GM12878 (cell line): ENCODE results near the gene PLXNB2. TPM values are rescaled to one million over a fixed set of nuclear protein-coding genes. Genes with fewer than 3 reads are reported as not detected.

Source experiments
- ATAC-seq: fragments of 200-7000 bp; cut with Tn5 transposase; 3 replicates; pipeline ENCODE4 v1.9.1; 2020; ENCODE audit warnings: mild to moderate bottlenecking, moderate library complexity
- BruUV-seq: library from RNA; stranded (reverse); fragments of 400-500 nt; replicated peaks from 2 replicates; lab custom pipeline; 2021; lab: Mats Ljungman, UMichigan
- CTCF ChIA-PET: fragments of 300-600 bp; sonication (Branson Sonifier 250); formaldehyde crosslinking; extraction: SDS; loops from one replicate; lab custom pipeline; 2021; ENCODE audit warnings: inconsistent platforms; lab: Yijun Ruan, JAX
- POLR2A ChIA-PET: fragments of 350-600 bp; formaldehyde crosslinking; extraction: SDS; loops from one replicate; lab custom pipeline; 2021; ENCODE audit warnings: inconsistent platforms; lab: Charles Lee
- RAD21 ChIA-PET: fragments of 300-600 bp; sonication (Branson Sonifier 250); formaldehyde crosslinking; loops from one replicate; lab custom pipeline; 2023; ENCODE audit warnings: antibody characterized with exemption; ENCODE audit not compliant: unreplicated experiment; lab: Charles Lee
- SMC1A ChIA-PET: fragments of 300-600 bp; sonication (Branson Sonifier 250); formaldehyde crosslinking; loops from one replicate; lab custom pipeline; 2023; ENCODE audit not compliant: unreplicated experiment, uncharacterized antibody; lab: Charles Lee
- DNase-seq: peaks from one replicate; pipeline ENCODE4 v3.0.0-alpha.2; 2011; ENCODE audit warnings: low read depth, low spot score
- FAIRE-seq: peaks from 3 replicates; lab custom pipeline; 2011; peaks lifted over from hg19 to GRCh38; lab: Jason Lieb, UNC
- H2AFZ ChIP-seq: 2 replicates; pipeline ENCODE4 v1.6.0; 2011; ENCODE audit warnings: low read depth, low read length, control low read depth; ENCODE audit not compliant: control insufficient read depth
- H3K27ac ChIP-seq: 2 replicates; pipeline ENCODE4 v1.5.1; 2011; ENCODE audit warnings: control low read depth; ENCODE audit not compliant: control insufficient read depth, insufficient read depth
- H3K27me3 ChIP-seq, 2 experiments: replicated peaks in 1 of 2; 2 replicates each; pipeline versions ENCODE4 v1.6.0 to v1.6.1; 2011; ENCODE audit warnings: low read length in 1 of 2; ENCODE audit not compliant: control insufficient read depth in 2 of 2, insufficient read depth in 2 of 2
- H3K36me3 ChIP-seq, 2 experiments: 2 replicates each; pipeline ENCODE4 v1.5.1; 2011; ENCODE audit warnings: low read length in 1 of 2; ENCODE audit not compliant: control insufficient read depth in 2 of 2, insufficient read depth in 2 of 2
- H3K4me1 ChIP-seq: 2 replicates; pipeline ENCODE4 v1.6.1; 2011; ENCODE audit warnings: mild to moderate bottlenecking, low read length, moderate library complexity, mixed read lengths; ENCODE audit not compliant: control insufficient read depth, insufficient read depth
- H3K4me2 ChIP-seq: 2 replicates; pipeline ENCODE4 v1.6.0; 2011; ENCODE audit warnings: control low read depth; ENCODE audit not compliant: control insufficient read depth, insufficient read depth
- H3K4me3 ChIP-seq: fragments of 200-600 bp; sonication (generic); 2 replicates; pipeline ENCODE4 v1.5.1; 2016
- H3K79me2 ChIP-seq: 2 replicates; pipeline ENCODE4 v1.6.0; 2011; ENCODE audit warnings: low read length; ENCODE audit not compliant: control insufficient read depth, insufficient read depth
- H3K9ac ChIP-seq: 2 replicates; pipeline ENCODE4 v1.8.0; 2011; ENCODE audit warnings: low read length, control low read depth, mixed read lengths; ENCODE audit not compliant: control insufficient read depth, insufficient read depth
- H3K9me3 ChIP-seq: replicated peaks from 3 replicates; pipeline ENCODE4 v1.5.1; 2011; ENCODE audit warnings: mild to moderate bottlenecking, low read length; ENCODE audit not compliant: control insufficient read depth, insufficient read depth
- H4K20me1 ChIP-seq: 2 replicates; pipeline ENCODE4 v1.6.0; 2011; ENCODE audit not compliant: control insufficient read depth, insufficient read depth
- ATF7 ChIP-seq: fragments of 450-650 bp; IDR thresholded peaks from 2 replicates; pipeline ENCODE4 v1.6.1; 2016; ENCODE audit warnings: low read depth, mild to moderate bottlenecking
- CHD1 ChIP-seq: IDR thresholded peaks from 2 replicates; pipeline ENCODE4 v1.6.1; 2012; ENCODE audit warnings: low read depth, low read length, improper control_type of control experiment
- CHD4 ChIP-seq: fragments of 200-600 bp; sonication (generic); IDR thresholded peaks from 2 replicates; pipeline ENCODE4 v1.6.1; 2016; ENCODE audit warnings: mild to moderate bottlenecking
- EED ChIP-seq: sonication (generic); IDR thresholded peaks from 2 replicates; pipeline ENCODE4 v1.6.1; 2016; ENCODE audit warnings: antibody characterized with exemption, low read depth
- EGR1 ChIP-seq, 2 experiments: IDR thresholded peaks; 1 replicate in 1 of 2; 2 replicates in 1 of 2; pipeline ENCODE4 v1.6.1; 2011 to 2012; ENCODE audit warnings: low read depth in 2 of 2, low read length in 2 of 2, borderline replicate concordance in 1 of 2, mild to moderate bottlenecking in 1 of 2, moderate library complexity in 1 of 2
- EZH2 ChIP-seq: IDR thresholded peaks from 2 replicates; pipeline ENCODE4 v1.6.1; 2012; ENCODE audit warnings: low read depth, mild to moderate bottlenecking, control low read depth, inconsistent platforms, low read length, borderline replicate concordance; ENCODE audit not compliant: control insufficient read depth
- IRF5 ChIP-seq: fragments of 450-650 bp; IDR thresholded peaks from 2 replicates; pipeline ENCODE4 v1.6.1; 2017; ENCODE audit warnings: borderline replicate concordance
- JUND ChIP-seq: IDR thresholded peaks from 2 replicates; pipeline ENCODE4 v1.6.1; 2012; ENCODE audit warnings: low read depth, mild to moderate bottlenecking, low read length, improper control_type of control experiment, moderate library complexity
- KDM1A ChIP-seq: fragments of 200-600 bp; sonication (generic); IDR thresholded peaks from 2 replicates; pipeline ENCODE4 v1.6.1; 2016; ENCODE audit warnings: borderline replicate concordance
- NR2F1 ChIP-seq: fragments of 450-650 bp; conservative IDR thresholded peaks from 2 replicates; pipeline ENCODE4 v1.6.1; 2017; ENCODE audit warnings: mild to moderate bottlenecking
- NRF1 ChIP-seq: conservative IDR thresholded peaks from 2 replicates; pipeline ENCODE4 v1.6.1; 2011; ENCODE audit warnings: mild to moderate bottlenecking, low read depth, low read length, improper control_type of control experiment
- RELA ChIP-seq: fragments of 450-650 bp; IDR thresholded peaks from 2 replicates; pipeline ENCODE4 v1.8.0; 2014; ENCODE audit warnings: borderline replicate concordance; ENCODE audit not compliant: partially characterized antibody
- SMAD5 ChIP-seq: IDR thresholded peaks from 2 replicates; pipeline ENCODE4 v1.6.1; 2016; ENCODE audit warnings: antibody characterized with exemption, low read depth
- SMC3 ChIP-seq: IDR thresholded peaks from 2 replicates; pipeline ENCODE4 v1.6.1; 2011; ENCODE audit warnings: low read length, improper control_type of control experiment, borderline replicate concordance
- TARDBP ChIP-seq: IDR thresholded peaks from 2 replicates; pipeline ENCODE4 v1.6.1; 2016; ENCODE audit warnings: borderline replicate concordance
- YY1 ChIP-seq: IDR thresholded peaks from 2 replicates; pipeline ENCODE4 v1.6.1; 2011; ENCODE audit warnings: low read depth, mild to moderate bottlenecking, low read length
- ZNF274 ChIP-seq: IDR thresholded peaks from one replicate; pipeline ENCODE4 v1.8.0; 2011; ENCODE audit not compliant: insufficient read length, insufficient read depth
- WGBS: methylation state at CpG from one replicate; pipeline ENCODE4 v1.1.6; 2016; ENCODE audit warnings: low lambda C conversion rate; ENCODE audit not compliant: insufficient replicate concordance, insufficient coverage; ENCODE audit errors: missing lambda C conversion rate; 5-methylcytosine and 5-hydroxymethylcytosine counted together
- in situ Hi-C: fragments of 300-500 bp; cut with MboI; formaldehyde crosslinking; loops from 9 replicates; pipeline ENCODE4 v1.14.3; 2018; ENCODE audit warnings: mixed read lengths
- intact Hi-C: fragments of 100-400 bp; cut with micrococcal nuclease; formaldehyde crosslinking; loops from one replicate; pipeline ENCODE4 v1.14.2; 2022; ENCODE audit not compliant: unreplicated experiment
- polyA plus RNA-seq, 11 experiments: library from polyadenylated mRNA; depleted of rRNA in 4 of 11; unstranded in 6 of 11; stranded (reverse) in 5 of 11; fragments of >200 nt; fragmentation: Nextera tagmentation in 4 of 11; fragmentation: Illumina TruSeq in 1 of 11; extraction: Ambion mirVana in 4 of 11; extraction: Trizol in 1 of 11; gene quantifications; 1 replicate in 1 of 11; 2 replicates in 10 of 11; pipeline versions ENCODE4 v1.2.1 to v1.2.3, GENCODE V29; 2011 to 2016; ENCODE audit warnings: inconsistent platforms in 2 of 11, missing spikeins in 2 of 11, low read depth in 1 of 11
- total RNA-seq, 4 experiments: library from RNA; depleted of rRNA in 3 of 4; stranded (reverse); fragments of >200 nt in 3 of 4; fragmentation: Illumina TruSeq in 1 of 4; extraction: Trizol in 1 of 4; gene quantifications; 2 replicates each; pipeline versions ENCODE4 v1.2.1 to v1.2.3, GENCODE V29; 2013 to 2021
- TF ChIP-seq, protein P1 (sequence below): fragments of 450-650 bp; conservative IDR thresholded peaks from 2 replicates; pipeline ENCODE4 v1.6.1; 2017; ENCODE audit warnings: mild to moderate bottlenecking, moderate library complexity
- TF ChIP-seq, protein P2 (sequence below): fragments of 150-350 bp; IDR thresholded peaks from 2 replicates; pipeline ENCODE4 v1.6.1; 2014; ENCODE audit warnings: mild to moderate bottlenecking, low read depth, low read length

The PLXNB2 gene
- total and polyA plus RNA-seq, 10 of the 15 experiments (the other 5 are each of a cell fraction or from before 2014, with no cell fraction given), result 0.68 to 134 (median 41.9) TPM

- FAIRE-seq (no peak), DNase-seq (no peak), ATAC-seq (no peak)
- H3K4me2 ChIP-seq, result no peak overlapping the region
- H3K9me3 ChIP-seq, result no peaks in the 10 kb centered on the region
- no TSS peak for BruUV-seq
- RAD21 ChIA-PET, result no interaction called here
- TF ChIP-seq YY1 (no peak), EZH2 (no peak), CHD4 (no peak), IRF5 (no peak), NRF1 (no peak), JUND (no peak), EED (no peak), TARDBP (no peak), ZNF274 (no peak), EGR1 (IDR thresholded peaks at IDR 0.05; ENCODE audit: borderline replicate concordance in 1 of 2, low read depth in 2 of 2, low read length in 2 of 2) (no peak), NR2F1 (no peak), KDM1A (no peak), RELA (no peak), SMC3 (no peak), ATF7 (no peak), CHD1 (no peak), SMAD5 (no peak)
- TF ChIP-seq, protein P1, sequence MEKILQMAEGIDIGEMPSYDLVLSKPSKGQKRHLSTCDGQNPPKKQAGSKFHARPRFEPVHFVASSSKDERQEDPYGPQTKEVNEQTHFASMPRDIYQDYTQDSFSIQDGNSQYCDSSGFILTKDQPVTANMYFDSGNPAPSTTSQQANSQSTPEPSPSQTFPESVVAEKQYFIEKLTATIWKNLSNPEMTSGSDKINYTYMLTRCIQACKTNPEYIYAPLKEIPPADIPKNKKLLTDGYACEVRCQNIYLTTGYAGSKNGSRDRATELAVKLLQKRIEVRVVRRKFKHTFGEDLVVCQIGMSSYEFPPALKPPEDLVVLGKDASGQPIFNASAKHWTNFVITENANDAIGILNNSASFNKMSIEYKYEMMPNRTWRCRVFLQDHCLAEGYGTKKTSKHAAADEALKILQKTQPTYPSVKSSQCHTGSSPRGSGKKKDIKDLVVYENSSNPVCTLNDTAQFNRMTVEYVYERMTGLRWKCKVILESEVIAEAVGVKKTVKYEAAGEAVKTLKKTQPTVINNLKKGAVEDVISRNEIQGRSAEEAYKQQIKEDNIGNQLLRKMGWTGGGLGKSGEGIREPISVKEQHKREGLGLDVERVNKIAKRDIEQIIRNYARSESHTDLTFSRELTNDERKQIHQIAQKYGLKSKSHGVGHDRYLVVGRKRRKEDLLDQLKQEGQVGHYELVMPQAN, result no peak
- TF ChIP-seq, protein P2, sequence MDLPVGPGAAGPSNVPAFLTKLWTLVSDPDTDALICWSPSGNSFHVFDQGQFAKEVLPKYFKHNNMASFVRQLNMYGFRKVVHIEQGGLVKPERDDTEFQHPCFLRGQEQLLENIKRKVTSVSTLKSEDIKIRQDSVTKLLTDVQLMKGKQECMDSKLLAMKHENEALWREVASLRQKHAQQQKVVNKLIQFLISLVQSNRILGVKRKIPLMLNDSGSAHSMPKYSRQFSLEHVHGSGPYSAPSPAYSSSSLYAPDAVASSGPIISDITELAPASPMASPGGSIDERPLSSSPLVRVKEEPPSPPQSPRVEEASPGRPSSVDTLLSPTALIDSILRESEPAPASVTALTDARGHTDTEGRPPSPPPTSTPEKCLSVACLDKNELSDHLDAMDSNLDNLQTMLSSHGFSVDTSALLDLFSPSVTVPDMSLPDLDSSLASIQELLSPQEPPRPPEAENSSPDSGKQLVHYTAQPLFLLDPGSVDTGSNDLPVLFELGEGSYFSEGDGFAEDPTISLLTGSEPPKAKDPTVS, result no peak
- SMC1A ChIA-PET, result no interaction called here
- no peaks in the 10 kb centered on the region for H4K20me1 ChIP-seq
- intact Hi-C loops (no loop called here), in situ Hi-C loops (no loop called here)
- H3K79me2 ChIP-seq, result no peaks in the 10 kb centered on the region
- POLR2A ChIA-PET, result no interaction called here
- H3K36me3 ChIP-seq, result peaks cover 0 to 40% of the 10 kb centered on the region in 2 experiments; a peak in 3 of 4 replicates
- WGBS, result 99% methylated on average over 36 of the region's 47 CpGs
- H2AFZ ChIP-seq, result no peak overlapping the region
- no peaks in the 10 kb centered on the region for H3K27me3 ChIP-seq
- H3K9ac ChIP-seq, result no peak overlapping the region
- H3K27ac ChIP-seq, result no peak overlapping the region
- CTCF ChIA-PET, result interaction anchor here (1.6 kb wide), 1 partner anchor 46 kb away, joined by 3 read pairs; no protein-coding TSS in a partner anchor
- no peak overlapping the region for H3K4me3 ChIP-seq
- H3K4me1 ChIP-seq, result no peaks in the 10 kb centered on the region
Observed at GRCh38 chr22:50280708-50281383, 26.6 kb downstream of the PLXNB2 start.
